SK-N-SH (cell line): ENCODE measurements around the gene INO80C.

Experiments
- EP300 ChIP-seq, 2 experiments: IDR thresholded peaks; 2 replicates each; pipeline versions ENCODE4 v1.4.0 to v1.6.1; 2012; ENCODE audit warnings: borderline replicate concordance in 1 of 2, low read depth in 1 of 2, low read length in 1 of 2
- EZH2phosphoT487 ChIP-seq: fragments of 200-600 bp; sonication (generic); IDR thresholded peaks from 2 replicates; pipeline ENCODE4 v1.6.1; 2017; ENCODE audit warnings: low read depth, mixed run types, mild to moderate bottlenecking, antibody characterized with exemption, moderate library complexity, borderline replicate concordance
- GABPA ChIP-seq: IDR thresholded peaks from 2 replicates; pipeline ENCODE4 v1.4.0; 2012; ENCODE audit warnings: low read depth, mild to moderate bottlenecking
- JUND ChIP-seq: IDR thresholded peaks from 2 replicates; pipeline ENCODE4 v1.4.0; 2012
- MXI1 ChIP-seq: IDR thresholded peaks from 2 replicates; pipeline ENCODE4 v1.6.1; 2012; ENCODE audit warnings: mild to moderate bottlenecking, low read depth, low read length, improper control_type of control experiment
- POLR2AphosphoS5 ChIP-seq: IDR thresholded peaks from 2 replicates; pipeline ENCODE4 v1.6.1; 2012; ENCODE audit warnings: low read depth, low read length
- RAD21 ChIP-seq: IDR thresholded peaks from 2 replicates; pipeline ENCODE4 v1.6.1; 2012; ENCODE audit warnings: mild to moderate bottlenecking, low read length
- RFX5 ChIP-seq: IDR thresholded peaks from 2 replicates; pipeline ENCODE4 v1.6.1; 2012; ENCODE audit warnings: mild to moderate bottlenecking, improper control_type of control experiment, low read length
- TEAD4 ChIP-seq: IDR thresholded peaks from 2 replicates; pipeline ENCODE4 v1.4.0; 2012; ENCODE audit warnings: mild to moderate bottlenecking, borderline replicate concordance; ENCODE audit not compliant: insufficient read depth
- YY1 ChIP-seq: IDR thresholded peaks from 2 replicates; pipeline ENCODE4 v1.4.0; 2012; ENCODE audit warnings: low read depth, mild to moderate bottlenecking
- TF ChIP-seq, protein P1 (sequence below): fragments of 200-600 bp; sonication (generic); IDR thresholded peaks from 2 replicates; pipeline ENCODE4 v1.6.1; 2017; ENCODE audit warnings: antibody characterized with exemption, mild to moderate bottlenecking, moderate library complexity

DNA sequence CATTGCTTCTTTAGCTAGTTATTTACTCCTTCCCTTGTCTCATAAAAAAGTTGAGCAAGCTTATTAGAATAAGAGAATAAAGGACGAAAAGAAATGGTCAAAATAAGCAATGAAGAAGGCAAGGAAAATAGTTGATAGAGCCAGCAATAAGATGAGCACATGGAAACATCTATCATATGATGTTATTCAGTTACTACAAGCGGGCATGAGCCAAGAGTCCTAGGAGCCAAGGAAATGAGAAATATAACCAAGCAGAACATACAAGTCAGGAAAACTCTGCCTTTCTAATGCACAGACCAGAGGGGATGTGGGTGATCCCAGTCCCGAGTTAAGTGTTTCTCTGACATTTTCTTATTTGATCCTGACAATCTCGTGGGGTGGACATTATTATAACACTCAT is 33.9 kb downstream of the INO80C start:
- TF ChIP-seq RFX5 (no peak), EZH2phosphoT487 (no peak), MXI1 (no peak), EP300 (IDR thresholded peaks at IDR 0.05; ENCODE audit: borderline replicate concordance in 1 of 2, low read depth in 1 of 2, low read length in 1 of 2) (no peak), JUND (no peak), TEAD4 (no peak), POLR2AphosphoS5 (no peak), RAD21 (no peak), YY1 (no peak), GABPA (no peak)
- TF ChIP-seq, protein P1, sequence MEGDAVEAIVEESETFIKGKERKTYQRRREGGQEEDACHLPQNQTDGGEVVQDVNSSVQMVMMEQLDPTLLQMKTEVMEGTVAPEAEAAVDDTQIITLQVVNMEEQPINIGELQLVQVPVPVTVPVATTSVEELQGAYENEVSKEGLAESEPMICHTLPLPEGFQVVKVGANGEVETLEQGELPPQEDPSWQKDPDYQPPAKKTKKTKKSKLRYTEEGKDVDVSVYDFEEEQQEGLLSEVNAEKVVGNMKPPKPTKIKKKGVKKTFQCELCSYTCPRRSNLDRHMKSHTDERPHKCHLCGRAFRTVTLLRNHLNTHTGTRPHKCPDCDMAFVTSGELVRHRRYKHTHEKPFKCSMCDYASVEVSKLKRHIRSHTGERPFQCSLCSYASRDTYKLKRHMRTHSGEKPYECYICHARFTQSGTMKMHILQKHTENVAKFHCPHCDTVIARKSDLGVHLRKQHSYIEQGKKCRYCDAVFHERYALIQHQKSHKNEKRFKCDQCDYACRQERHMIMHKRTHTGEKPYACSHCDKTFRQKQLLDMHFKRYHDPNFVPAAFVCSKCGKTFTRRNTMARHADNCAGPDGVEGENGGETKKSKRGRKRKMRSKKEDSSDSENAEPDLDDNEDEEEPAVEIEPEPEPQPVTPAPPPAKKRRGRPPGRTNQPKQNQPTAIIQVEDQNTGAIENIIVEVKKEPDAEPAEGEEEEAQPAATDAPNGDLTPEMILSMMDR: no peak
